Keratinocyte (primary cell): ENCODE measurements around the gene LIPN.

Source experiments
- EZH2 ChIP-seq: IDR thresholded peaks from one replicate; pipeline ENCODE4 v1.6.1; 2012; ENCODE audit warnings: inconsistent platforms, mild to moderate bottlenecking, low read length, moderate library complexity
- TF ChIP-seq, protein P1 (sequence below), 3 experiments: IDR thresholded peaks in 1 of 3; conservative IDR thresholded peaks in 1 of 3; optimal IDR thresholded peaks in 1 of 3; 2 replicates in 2 of 3; 3 replicates in 1 of 3; pipeline versions ENCODE3 to v1.5.1; 2011; ENCODE audit warnings: low read length in 3 of 3, mild to moderate bottlenecking in 3 of 3, moderate library complexity in 2 of 3, control low read depth in 1 of 3, inconsistent platforms in 1 of 3; ENCODE audit not compliant: insufficient read depth in 2 of 3; ENCODE audit errors: extremely low read depth in 1 of 3

DNA sequence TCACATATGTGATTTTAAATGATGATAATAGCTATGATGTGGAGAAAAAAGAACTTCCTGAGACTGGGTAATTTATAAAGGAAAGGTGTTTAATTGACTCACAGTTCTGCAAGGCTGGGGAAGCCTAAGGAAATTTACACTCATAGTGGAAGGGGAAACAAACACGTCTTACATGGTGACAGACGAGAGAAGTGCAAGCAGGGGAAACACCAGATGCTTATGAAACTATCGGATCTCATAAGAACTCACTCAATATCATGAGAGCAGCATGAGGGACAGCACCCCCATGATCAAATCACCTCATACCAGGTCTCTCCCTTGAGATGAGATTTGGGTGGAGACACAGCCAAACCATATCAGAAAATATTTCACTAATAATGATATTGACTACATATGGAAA lies 4.1 kb upstream of the LIPN start:
- TF ChIP-seq, protein P1, sequence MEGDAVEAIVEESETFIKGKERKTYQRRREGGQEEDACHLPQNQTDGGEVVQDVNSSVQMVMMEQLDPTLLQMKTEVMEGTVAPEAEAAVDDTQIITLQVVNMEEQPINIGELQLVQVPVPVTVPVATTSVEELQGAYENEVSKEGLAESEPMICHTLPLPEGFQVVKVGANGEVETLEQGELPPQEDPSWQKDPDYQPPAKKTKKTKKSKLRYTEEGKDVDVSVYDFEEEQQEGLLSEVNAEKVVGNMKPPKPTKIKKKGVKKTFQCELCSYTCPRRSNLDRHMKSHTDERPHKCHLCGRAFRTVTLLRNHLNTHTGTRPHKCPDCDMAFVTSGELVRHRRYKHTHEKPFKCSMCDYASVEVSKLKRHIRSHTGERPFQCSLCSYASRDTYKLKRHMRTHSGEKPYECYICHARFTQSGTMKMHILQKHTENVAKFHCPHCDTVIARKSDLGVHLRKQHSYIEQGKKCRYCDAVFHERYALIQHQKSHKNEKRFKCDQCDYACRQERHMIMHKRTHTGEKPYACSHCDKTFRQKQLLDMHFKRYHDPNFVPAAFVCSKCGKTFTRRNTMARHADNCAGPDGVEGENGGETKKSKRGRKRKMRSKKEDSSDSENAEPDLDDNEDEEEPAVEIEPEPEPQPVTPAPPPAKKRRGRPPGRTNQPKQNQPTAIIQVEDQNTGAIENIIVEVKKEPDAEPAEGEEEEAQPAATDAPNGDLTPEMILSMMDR (optimal IDR thresholded peaks at IDR 0.05 in 1 of 3, IDR thresholded peaks at IDR 0.05 in 1 of 3, conservative IDR thresholded peaks at IDR 0.05 in 1 of 3; ENCODE audit: extremely low read depth in 1 of 3, insufficient read depth in 2 of 3, low read length in 3 of 3), result no peak
- no peak for TF ChIP-seq EZH2
